ENCODE results near the gene RANBP3L. TPM values are rescaled to one million over a fixed set of nuclear protein-coding genes. Genes with fewer than 3 reads are reported as not detected.
"Not testable (repeated sequence)": the region's sequence is repeated elsewhere in the genome, so short reads cannot be mapped to it uniquely, and the experiment has no call there.

Gene RANBP3L
- total RNA-seq, 4 donors from 2014 or later: 0.54 TPM; not detected in 3

GRCh38 chr5:36334315-36334714 lies 32.6 kb upstream of the RANBP3L start:
- H3K27me3 ChIP-seq: no peaks in the 10 kb centered on the region
- DNase-seq: no peak
- TF ChIP-seq POLR2A (IDR thresholded peaks at IDR 0.05): no peak
- TF ChIP-seq CTCF (IDR thresholded peaks at IDR 0.05): no peak

GRCh38 chr5:36332720-36333119 lies 31.0 kb upstream of the RANBP3L start:
- DNase-seq, H3K4me3 ChIP-seq, H3K9me3 ChIP-seq, H3K27ac ChIP-seq, H3K4me1 ChIP-seq, H3K36me3 ChIP-seq, H3K27me3 ChIP-seq: not testable (repeated sequence)

More at GRCh38 chr5:36334315-36334714, 32.6 kb upstream of the RANBP3L start:
- H3K4me3 ChIP-seq: no peak overlapping the region
- H3K36me3 ChIP-seq: no peaks in the 10 kb centered on the region
- H3K4me1 ChIP-seq: no peaks in the 10 kb centered on the region
- no peaks in the 10 kb centered on the region for H3K9me3 ChIP-seq
- no peak overlapping the region for H3K27ac ChIP-seq

- Histone ChIP-seq H3K36me3 (no peaks in the 10 kb centered on the region), H3K9me3 (no peaks in the 10 kb centered on the region), H3K27me3 (no peaks in the 10 kb centered on the region), H3K4me3 (no peak overlapping the region), H3K4me1 (no peaks in the 10 kb centered on the region), H3K27ac (no peak overlapping the region)
- DNase-seq: no peak
- TF ChIP-seq CTCF (IDR thresholded peaks at IDR 0.05) (no peak), POLR2A (IDR thresholded peaks at IDR 0.05) (no peak)
These were observed 23.5 kb upstream of the RANBP3L start for GRCh38 chr5:36325196-36325595.

- no peak for DNase-seq
- TF ChIP-seq CTCF (IDR thresholded peaks at IDR 0.05) (no peak), POLR2A (IDR thresholded peaks at IDR 0.05) (no peak)
- H3K27ac ChIP-seq: no peak overlapping the region
- no peaks in the 10 kb centered on the region for H3K4me1 ChIP-seq
- no peak overlapping the region for H3K4me3 ChIP-seq
- no peaks in the 10 kb centered on the region for H3K27me3 ChIP-seq
- no peaks in the 10 kb centered on the region for H3K9me3 ChIP-seq
- H3K36me3 ChIP-seq: no peaks in the 10 kb centered on the region
These were observed 22.5 kb upstream of the RANBP3L start for GRCh38 chr5:36323926-36324781.

GRCh38 chr5:36312953-36313672 lies 11.4 kb upstream of the RANBP3L start:
- no peaks in the 10 kb centered on the region for H3K4me1 ChIP-seq
- H3K4me3 ChIP-seq: no peak overlapping the region
- no peak for DNase-seq
- H3K27me3 ChIP-seq: no peaks in the 10 kb centered on the region
- no peak overlapping the region for H3K27ac ChIP-seq
- H3K9me3 ChIP-seq: no peaks in the 10 kb centered on the region
- TF ChIP-seq CTCF (IDR thresholded peaks at IDR 0.05) (no peak), POLR2A (IDR thresholded peaks at IDR 0.05) (no peak)
- no peaks in the 10 kb centered on the region for H3K36me3 ChIP-seq

GRCh38 chr5:36311956-36312355 lies 10.3 kb upstream of the RANBP3L start:
- no peak for TF ChIP-seq POLR2A (IDR thresholded peaks at IDR 0.05)
- TF ChIP-seq CTCF (IDR thresholded peaks at IDR 0.05): no peak
- DNase-seq: no peak
- Histone ChIP-seq H3K4me3 (no peak overlapping the region), H3K36me3 (no peaks in the 10 kb centered on the region), H3K9me3 (no peaks in the 10 kb centered on the region), H3K27me3 (no peaks in the 10 kb centered on the region), H3K4me1 (no peaks in the 10 kb centered on the region), H3K27ac (no peak overlapping the region)
